Daoy (cell line): Measurements from ENCODE around the gene SH3D19. TPM values are rescaled to one million over a fixed set of nuclear protein-coding genes. Genes with fewer than 3 reads are reported as not detected.
"Not testable (repeated sequence)": the region's sequence is repeated elsewhere in the genome, so short reads cannot be mapped to it uniquely, and the experiment has no call there.

Experiments
- DNase-seq: peaks from one replicate; pipeline ENCODE4 v3.0.0-alpha.2; 2015; ENCODE audit warnings: low read depth
- total RNA-seq: library from RNA; depleted of rRNA; stranded (reverse); fragments of >200 nt; shearing (Covaris generic); gene quantifications from 2 replicates; pipeline ENCODE4 v1.2.3, GENCODE V29; 2014

SH3D19 gene
- total RNA-seq, 1 experiment from 2014 or later = 5.3 TPM

DNA sequence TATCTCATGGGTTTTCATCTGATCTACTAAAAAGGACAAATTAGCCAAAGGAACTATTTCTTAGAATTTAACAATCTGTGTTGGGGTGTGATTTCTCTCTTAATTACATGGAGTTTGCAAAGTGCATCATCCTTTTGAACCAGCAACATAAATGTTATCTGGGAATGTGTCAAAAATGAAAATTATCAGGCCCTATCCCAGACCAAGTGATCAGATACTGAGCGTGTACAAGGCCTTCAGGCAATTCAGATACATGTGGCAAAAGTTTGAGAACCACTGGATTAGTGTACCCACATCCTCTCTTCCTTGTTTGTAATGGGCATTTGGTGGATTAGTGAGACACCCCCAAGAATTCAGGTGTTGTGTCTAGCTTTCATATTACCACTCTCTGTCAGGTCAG lies 3.8 kb downstream of the SH3D19 start:
- DNase-seq = no peak

DNA sequence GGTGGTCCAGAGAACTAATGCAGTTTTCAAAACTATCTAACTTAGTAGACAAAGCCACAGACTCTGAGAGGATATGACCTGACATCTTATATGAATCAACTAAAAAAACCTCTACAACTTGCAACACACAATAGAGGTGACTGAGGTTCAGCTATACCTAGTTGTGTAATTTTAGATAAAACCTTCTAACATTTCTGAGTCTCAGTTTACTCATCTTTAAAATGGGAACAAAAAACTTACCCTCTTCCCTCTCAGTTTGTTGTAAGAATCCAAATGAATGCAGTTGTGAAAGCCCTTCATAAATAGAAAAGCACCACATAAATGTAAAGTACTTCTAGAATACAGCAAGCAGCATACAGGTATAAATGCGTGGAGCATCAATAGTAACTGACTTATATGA lies 5.9 kb downstream of the SH3D19 start:
- no peak for DNase-seq

DNA sequence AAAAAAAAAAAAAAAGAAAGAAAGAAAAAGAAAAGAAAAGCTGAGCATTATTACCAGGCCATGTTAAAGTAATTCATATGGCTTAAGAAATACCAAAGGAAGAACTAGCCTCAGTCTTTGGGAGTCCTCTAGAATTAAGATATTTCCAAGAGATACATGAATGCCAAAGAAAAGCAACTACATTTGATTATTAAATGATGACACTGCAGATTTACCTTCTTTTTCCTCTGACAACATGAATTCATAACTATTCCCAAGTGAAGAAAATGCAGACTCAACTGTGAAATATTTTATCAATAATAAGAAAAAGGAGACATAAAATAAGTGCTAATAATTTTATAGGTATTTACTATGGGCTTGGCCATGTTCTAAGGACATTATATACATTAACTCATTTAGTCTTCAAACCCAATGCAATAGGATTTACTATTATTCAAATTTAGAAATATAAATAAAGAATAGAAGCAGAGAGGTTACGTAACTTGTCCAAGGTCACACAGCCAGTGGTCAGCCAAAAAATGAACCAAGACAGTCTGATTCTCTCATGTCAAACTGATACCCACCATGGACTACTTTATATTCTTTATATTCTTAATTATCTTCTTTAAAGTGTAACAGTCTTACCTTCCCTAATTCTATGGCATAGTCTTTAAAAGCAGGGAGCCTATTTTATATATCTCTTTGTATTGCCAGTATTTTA lies 6.9 kb downstream of the SH3D19 start:
- no peak for DNase-seq

DNA sequence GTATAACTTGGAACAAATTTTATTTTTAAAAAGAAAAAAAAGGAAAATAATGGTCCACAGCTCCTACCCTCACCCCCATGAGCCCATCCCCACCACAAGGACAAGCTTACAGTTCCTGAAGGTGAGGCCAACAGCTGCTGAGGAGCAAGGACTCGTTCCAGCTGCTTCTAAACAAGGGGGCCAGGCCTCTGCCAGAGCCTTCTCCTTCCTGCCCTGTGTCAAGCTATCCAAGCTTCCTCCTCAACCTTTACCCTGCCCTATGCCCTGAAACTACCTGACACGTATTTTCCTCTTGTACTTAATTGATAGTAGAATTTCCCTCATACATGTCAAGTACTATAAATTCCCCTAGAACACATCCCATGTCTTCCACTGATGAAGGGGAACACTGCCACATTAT lies 8.8 kb downstream of the SH3D19 start:
- no peak for DNase-seq

DNA sequence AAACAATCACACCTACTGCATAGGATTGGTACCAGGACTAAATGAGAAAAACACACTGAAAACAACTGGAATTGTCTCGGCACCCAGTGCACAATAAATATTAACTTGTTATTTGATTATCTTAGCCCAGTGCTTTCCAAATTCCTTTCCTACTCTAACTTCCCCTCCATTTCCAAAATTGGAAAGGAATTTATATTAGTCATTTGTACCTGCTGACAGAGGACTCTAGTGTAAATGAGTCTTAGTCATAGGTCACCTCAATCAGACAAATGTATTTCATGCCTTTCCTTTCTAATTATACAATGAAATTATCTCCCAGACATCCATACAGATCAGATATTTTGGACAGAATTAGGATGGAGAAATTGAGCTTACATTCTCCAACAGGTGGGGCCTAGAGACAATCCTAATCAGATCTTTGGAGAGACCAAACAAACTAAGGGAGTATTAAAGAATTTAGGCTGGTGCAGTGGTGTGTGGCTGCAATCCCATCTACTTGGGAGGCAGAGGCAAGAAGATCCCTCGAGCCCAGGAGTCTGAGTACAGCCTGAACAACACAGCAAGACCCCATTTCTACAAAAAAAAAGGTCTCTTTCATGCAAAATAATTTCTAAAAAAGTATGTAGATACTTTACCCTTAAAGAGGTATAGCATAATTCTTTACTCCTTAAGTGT lies 10.1 kb downstream of the SH3D19 start:
- no peak for DNase-seq

DNA sequence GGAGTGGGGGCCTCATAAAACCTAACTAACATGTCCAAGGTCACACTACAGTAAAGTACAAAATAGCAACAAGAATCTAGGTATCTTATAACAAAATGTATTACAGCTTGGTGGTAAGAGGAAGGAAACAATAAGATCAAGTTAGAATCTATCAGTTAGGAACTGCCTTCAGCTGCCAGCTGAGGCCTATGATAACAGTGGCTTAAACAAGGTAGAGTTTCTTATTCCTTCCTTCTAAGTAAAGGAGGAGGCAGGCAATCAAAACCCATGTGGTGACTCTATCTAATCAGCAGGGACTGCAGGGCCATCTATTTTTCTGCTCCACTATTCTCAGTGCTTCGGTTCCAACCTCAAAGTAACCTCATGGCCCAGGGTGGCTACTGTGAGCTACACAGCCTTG lies 10.9 kb downstream of the SH3D19 start:
- DNase-seq = no peak

DNA sequence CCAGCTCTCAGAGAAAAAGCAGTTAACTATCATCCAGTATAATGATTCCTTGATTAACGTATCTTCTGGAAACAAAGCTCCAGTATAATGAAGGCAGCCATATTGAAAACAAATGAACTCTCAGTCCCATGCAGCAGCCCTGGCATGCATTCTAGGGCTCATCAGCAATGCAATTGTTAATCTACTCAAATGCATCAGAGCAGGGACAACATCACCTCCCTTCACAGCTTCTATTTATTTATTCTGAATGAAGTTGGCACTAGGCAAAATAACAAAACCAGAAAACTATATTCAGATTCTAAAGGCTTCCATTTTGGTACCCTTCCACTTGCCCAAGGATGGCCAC lies 11.4 kb downstream of the SH3D19 start:
- no peak for DNase-seq

DNA sequence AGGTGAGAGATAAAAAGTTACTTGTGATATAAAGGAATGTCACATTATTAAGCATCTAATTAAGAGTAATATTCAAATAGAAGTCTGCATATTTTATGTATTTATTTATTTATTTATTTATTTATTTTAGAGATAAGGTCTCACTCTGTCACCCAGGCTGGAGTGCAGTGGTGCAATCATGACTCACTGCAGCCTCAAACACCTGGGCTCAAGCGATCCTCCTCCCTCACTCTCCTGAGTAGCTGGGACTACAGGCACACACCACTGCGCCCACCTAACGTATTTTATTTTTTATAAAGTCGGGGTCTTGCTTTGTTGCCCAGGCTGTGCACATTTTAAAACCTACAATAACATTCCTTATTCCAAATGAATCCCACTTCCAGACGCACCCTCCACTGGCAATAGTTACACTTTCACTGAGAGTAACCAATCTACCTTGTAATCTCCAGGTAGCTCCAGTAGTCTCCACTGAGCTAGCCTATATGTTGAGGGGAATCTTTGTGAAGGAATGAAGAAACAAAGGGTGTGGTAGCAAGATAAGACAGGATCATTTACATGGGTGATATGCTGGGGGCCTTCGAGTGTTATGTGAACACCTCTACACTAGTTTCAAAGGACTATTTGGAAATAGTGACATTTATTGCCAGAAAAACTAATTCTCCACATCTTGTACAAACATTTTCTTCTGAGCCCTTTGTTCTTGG lies 11.9 kb downstream of the SH3D19 start:
- DNase-seq = no peak

DNA sequence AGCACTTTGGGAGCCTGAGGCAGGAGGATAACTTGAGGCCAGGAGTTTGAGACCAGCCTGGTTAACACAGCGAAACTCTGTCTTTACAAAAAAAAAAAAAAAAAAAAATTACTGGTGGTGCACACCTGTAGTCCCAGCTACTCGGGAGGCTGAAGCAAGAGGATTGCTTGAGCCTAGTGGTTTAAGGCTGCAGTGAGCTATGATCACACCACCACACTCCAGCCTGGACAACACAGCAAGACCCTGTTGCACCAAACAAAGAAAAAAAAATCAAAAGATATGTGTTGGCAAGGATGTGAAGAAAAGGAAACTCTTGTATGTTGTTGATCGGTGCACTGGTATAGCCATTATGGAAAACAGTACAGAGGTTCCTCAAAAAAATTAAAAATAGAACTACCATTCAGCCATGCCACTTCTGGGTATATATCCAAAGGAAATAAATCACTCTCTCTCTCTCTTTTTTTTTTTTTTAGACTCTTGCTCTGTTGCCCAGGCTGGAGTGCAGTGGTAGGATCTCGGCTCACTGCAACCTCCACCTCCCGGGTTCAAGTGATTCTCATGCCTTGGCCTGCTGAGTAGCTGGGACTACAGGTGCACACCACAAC lies 15.2 kb downstream of the SH3D19 start:
- no peak for DNase-seq

DNA sequence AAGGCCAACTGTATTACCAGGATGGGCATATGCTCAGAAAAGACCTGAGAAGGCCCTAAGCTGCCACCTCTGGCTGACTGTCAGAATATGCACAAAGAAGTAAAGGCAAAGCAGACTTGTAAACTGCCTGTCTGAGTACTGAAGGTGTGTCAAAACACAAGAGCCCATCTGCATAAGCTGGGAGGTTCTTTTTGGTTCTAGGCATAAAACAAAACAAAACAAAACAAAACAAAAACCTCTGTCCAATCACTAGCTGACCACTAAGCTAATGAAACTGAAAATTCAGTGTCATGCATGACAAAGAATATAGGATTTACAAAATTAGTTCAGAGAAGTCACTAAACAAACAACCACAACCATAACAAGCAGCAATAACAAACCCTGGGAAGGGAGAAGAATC lies 20.6 kb downstream of the SH3D19 start:
- DNase-seq = no peak

DNA sequence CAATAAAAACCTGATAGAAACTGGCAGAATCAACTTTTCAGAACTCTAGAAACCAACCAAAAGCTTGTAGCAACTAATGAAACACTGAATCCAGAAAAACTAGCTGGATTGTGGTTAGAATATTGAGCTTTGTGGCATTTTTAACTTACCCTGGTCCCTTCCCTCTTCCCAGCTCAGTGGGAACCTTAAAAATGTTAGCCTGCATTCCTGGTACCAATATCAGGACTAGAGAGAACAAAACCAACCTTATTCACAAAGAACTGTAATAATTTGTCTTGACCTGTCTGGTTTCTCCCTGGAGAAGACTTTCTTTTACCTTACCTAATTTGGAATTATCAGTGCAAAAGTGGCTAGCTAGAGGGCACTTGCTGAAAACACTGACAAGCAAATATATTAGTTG lies 21.2 kb downstream of the SH3D19 start:
- no peak for DNase-seq

DNA sequence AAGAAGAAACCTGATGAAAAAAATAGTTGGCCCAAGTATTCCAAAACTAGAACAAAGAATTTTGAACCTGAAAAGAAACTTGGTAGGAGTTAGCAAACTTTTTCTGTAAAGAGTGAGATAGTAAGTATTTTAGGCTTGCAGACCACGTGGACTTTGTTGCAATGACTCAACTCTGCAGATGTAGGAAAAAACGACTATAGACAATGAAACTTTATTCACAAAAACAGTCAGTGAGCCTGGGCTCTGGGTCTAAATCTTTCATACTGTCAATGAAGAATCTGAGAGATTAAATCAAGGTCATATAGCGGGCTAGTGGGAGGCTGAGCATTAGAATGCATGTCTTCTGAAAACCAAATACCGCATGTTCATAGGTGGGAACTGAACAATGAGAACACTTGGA lies 23.0 kb downstream of the SH3D19 start:
- DNase-seq = no peak

DNA sequence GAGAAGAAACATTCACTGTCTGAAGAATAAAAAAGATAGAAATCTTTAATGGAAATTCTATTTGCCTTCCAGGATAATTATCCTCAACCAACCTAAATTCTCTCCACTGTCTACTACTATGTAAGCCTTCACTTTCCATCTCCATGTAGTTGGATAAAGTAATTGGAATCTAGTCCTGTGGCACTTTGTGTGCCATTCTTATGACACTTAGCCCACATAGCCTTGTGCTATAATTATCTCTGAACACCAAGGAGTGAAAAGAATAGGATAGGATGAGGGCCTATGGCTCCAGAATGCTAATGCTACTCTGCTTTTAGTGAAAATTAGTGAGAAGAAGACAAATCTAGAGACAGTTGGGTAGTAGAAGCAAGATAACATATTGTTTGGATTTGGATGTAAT lies 28.2 kb downstream of the SH3D19 start:
- no peak for DNase-seq

DNA sequence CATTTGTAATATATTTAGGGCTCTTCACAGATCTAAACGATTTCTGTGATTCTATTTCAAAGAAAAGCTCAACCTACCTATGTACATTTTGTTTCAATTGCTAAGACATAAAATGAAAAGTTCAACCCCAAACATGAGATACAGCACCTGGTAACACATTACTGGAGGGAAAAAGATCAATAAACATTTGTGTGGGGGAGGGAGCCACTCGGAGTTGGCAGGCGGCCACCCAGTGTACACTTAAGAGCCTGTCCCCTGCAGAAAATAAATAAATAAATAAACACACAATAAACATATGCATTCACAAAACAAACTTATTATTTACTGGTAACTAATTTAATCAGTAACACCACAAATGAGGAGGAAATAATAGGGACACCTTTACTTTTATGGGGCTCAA lies 29.2 kb downstream of the SH3D19 start:
- DNase-seq = no peak

DNA sequence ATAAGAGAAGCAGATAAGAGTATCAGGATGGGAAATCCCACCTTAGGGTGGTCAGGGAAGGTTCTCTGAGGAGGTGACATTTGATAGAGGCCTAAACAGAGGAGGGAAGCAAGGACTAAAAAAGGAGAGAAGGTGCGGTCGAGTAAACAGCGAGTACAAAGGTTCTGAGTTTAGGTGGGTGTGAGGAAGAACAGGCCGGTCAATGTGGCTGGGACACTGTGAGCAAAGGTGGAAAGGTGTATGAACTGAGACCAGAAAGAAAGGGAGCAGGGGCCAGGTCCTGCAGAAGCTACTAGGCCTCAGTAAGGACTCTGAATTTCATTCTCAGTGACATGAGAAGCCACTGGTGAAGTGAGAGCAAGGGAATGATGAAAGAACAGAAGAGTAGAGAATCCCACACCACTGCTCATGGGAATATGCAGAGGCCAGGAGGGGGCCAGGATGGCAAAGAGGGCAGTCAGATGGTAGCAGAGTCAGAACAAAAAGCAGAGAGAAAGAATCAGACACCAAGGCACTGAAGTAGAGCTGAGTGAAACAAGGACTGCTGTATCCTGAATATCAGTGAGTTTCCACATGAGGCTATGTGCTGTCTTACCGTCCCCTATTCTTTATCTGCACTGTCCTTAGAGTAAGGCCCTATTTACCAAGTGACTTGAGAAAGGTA lies 30.4 kb downstream of the SH3D19 start:
- DNase-seq = no peak

DNA sequence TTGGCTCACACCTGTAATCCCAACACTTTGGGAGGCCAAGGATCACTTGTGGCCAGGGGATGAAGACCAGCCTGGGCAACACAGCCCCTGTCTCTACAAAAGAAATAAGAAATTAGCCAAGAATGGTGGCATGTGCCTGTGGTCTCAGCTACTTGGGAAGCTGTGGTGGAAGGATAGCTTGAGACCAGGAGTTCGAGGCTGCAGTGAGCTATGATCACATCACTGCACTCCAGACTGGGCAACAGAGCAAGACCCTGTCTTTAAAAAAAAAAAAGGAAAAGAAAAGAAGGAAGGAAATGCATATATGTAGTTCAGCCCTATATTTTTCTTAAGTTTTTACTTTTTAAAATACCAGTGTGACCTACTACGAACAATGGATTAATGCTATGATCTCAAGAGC lies 33.4 kb downstream of the SH3D19 start:
- DNase-seq = no peak

DNA sequence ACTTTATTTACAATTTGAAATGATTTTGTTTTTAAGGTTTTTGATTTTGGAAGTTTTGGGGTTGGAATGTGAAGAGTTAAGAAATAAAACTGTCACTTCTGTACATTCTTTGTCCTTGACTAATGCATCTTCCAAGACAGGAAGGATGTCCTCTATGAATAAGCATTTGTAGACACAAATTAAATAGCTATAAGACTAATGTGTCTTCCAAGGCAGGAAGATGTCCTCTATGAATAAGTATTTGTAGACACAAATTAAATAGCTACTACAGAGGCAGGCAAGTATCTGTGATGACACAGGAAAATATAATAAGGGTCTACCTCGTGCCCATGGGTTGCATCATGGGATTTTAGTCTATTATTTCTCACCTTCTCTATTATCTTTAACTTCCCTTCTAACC lies 33.9 kb downstream of the SH3D19 start:
- no peak for DNase-seq

DNA sequence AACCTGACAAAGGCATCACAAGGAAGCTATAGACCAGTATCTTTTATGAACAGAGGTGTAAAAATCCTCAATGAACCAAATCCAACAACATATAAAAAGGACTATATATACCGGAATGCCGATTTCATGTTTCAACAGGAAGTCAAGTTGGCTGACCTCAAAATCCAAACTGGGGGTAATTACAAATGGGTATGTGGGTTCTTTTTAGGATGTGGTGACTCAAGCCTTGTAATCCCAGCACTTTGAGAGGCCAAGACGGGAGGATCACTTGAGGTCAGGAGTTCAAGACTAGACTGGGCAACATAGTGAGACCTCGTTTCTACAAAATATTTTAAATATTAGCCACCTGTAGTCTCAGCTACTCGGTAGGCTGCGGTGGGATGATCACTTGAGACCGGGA lies 38.0 kb downstream of the SH3D19 start:
- peak; percentile 2 for DNase-seq

DNA sequence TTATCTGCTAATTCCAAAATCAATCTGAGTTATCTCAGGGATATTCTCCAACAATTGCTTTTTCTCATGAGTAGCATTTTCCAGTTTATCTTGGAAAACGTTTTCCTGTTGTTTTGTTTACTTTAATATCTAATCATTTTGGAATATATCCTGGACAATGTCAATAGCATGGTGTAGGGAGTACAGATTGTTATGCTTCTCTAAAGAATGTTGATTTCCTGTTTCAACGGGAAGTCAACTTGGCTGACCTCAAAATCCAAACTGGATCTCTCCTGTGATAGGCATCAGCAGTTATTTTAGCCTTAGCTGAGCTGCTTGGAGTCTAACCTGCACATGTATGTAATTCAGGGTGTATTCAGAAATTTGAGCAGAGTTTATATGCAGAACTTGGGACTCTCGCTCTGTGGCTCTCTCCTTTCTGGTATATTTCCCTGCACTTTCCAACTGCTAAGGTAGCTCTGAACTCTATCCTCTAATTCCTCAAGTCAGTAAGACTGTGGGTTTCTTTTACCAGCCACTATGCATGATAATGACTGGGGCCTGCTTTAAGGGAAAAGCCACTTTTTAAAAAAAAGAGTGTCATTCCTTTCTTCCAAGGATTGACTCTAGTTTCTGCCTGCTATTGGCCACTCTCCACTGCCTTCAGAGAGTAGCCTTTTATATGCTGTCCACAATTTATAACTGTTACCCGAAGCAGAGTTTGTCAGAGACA lies 40.7 kb downstream of the SH3D19 start:
- DNase-seq = no peak

DNA sequence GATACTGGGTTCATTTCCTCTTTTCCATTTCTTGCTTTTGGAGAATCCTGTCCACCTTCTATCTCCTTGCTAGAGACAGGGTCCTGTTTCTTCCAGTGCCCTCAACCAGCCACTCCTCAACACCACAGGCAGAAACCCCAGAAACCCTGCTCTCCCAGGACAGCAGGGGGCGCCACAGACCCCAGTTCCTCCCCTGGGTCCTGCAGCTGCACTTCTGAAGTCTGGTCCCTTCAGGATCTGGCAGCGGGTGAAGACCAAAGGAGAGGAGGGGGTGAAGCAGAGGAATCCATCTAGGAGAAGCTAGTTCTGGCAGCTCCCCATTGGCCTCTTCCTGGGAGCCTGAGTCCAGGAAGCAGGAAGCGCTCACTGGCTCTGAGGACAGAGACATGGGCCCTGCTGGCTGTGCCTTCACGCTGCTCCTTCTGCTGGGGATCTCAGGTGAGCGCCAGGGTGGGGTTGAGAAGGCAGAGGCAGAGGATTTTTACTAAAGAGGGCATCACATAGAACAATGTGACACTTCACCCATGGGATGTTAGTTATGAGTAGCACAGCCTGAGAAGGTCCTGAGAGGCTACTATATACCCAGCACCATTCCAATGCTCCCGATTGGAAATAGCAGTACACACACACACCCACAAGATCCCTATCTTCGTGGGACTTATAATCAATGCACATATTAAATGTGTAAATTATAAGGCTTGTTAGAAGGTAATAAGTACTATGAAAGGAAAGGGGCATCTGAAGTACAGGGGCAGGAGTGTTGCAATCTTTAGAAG lies 48.4 kb downstream of the SH3D19 start, which contains the start of gene PRSS48:
TSS of gene PRSS48 (plus strand) at position 375 of the 776 bp plus-strand sequence. CDS start at position 387, 12 bp downstream.
- DNase-seq = peak; percentile 45

DNA sequence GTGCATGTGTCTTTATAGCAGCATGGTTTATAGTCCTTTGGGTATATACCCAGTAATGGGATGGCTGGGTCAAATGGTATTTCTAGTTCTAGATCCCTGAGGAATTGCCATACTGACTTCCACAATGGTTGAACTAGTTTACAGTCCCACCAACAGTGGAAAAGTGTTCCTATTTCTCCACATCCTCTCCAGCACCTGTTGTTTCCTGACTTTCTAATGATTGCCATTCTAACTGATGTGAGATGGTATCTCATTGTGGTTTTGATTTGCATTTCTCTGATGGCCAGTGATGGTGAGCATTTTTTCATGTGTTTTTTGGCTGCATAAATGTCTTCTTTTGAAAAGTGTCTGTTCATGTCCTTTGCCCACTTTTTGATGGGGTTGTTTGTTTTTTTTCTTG lies 56.5 kb downstream of the SH3D19 start:
- DNase-seq = not testable (repeated sequence)
